Hematopoietic multipotent progenitor cell (in vitro differentiated cells): ENCODE results near the gene ABLIM3. TPM values are rescaled to one million over a fixed set of nuclear protein-coding genes. Genes with fewer than 3 reads are reported as not detected.
A peak's percentile ranks its signal among the peaks of the same experiment; 100 is the strongest.
"Not testable (repeated sequence)": the region's sequence is repeated elsewhere in the genome, so short reads cannot be mapped to it uniquely, and the experiment has no call there.

Source experiments
- DNase-seq, 3 donors: peaks; one replicate each; pipeline ENCODE4 v3.0.0-alpha.2; 2011 to 2015; ENCODE audit warnings: low read depth in 2 of 3, low spot score in 2 of 3
- total RNA-seq: library from RNA; depleted of rRNA; stranded (reverse); fragments of >200 nt; gene quantifications from one replicate; pipeline ENCODE4 v1.2.3, GENCODE V29; 2012

Gene ABLIM3
- total RNA-seq, 1 donor = 0.27 TPM

DNA sequence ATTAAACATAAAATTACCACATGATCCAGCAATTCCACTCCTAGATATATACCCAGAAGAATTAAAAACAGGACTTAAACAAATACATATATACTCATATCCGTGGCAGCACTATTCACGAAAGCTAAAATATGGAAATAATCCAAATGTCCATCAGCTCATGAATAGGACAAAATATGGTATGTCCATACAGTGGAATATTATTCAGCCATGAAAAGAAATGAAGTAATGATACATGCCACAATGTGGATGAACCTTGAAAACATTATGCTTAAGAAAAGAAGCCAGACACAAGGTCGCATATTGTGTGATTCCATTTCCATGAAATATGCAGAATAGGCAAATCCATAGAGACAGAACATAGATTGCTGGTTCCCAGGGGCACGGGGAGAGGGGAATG, 105.6 kb downstream of the ABLIM3 start:
- DNase-seq = no peak

DNA sequence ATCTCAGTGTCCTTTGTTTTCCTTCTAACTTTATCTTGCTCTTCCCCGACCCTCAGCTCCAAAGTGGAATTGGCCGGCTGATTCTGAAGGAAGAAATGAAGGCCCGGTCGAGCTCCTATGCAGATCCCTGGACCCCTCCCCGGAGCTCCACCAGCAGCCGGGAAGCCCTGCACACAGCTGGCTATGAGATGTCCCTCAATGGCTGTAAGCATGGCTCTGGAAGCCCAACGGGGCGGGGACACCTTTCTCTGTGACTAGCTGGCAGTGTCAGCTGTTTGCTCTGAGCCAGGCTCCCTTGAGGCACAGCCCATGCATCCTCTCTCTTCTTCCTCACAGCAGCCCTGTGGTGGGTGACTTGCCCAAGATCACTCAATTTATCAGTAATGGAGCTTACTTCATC, 106.4 kb downstream of the ABLIM3 start:
- DNase-seq = no peak

DNA sequence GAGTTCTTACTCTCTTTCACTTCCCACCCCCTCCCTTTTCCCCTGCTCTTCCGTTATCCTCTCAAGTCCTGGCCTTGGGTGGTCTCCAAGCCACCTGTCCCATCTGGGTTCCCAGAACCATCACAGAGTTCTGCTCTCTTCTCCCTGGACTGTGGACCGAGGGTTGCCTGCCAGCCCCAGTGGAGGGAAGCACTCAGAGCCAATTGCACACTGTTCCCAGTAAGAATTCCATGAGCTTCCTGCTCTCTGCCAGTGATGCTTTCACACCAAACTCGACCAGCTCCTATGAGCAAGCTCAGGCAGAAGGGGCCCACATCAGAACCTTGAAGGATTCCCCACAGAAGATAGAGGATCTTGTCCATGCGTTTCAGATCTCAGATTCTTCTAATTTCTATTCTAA, 110.3 kb downstream of the ABLIM3 start:
- no peak for DNase-seq

DNA sequence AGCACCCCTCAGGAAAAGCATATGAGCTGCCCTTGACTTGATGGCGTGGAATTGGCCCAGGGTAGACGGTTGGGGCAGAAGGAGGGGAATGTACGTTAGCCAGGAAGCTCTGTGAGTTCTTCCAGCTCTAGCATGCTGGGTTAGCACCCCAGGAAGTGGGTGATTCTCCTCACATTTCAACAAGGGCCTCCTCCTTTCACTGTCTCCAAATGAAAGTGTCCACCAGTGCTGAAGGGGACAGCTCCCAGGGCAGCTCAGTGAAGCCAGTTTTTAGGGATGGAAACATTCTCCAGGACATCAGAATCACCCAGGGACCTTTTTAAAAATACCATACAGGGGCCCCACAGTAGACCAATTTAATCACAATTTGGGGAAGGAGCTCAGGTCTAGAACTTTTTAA, 113.2 kb downstream of the ABLIM3 start:
- peak in 2 of 3 donors; percentile 9 to 36 for DNase-seq

DNA sequence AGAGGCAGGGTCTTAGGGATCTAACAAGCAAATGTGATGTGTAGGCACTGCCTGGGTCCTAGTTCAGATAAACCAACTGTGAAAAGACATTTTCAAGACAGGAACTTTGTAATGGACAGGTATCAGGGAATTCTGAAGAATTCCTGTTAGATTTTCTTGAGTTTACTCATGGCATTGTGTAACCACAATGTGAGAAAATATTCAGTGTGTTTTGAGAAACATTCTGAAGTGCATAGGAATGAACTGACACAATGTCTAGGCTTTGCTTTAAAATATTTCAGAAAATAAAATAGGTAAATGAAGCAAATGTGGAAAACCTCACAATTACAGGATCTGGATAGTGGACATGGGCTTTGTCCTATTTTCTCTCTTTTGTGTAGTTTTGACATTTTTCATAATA, 115.2 kb downstream of the ABLIM3 start:
- no peak for DNase-seq

DNA sequence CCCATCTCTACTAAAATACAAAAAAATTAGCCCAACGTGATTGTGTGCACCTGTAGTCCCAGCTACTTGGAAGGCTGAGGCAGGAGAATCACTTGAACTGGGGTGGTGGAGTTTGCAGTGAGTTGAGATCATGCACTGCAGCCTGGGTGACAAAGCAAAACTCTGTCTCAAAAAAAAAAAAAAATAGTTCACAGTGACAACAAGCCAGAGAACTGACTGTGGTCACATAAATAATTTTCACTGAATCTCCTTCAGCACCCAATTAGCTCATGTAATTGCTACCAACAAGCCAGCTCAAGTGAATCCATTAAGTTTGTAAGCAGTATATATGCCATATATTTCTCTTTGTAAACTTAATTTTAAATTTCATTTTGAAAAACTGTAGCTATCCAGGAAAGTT, 115.8 kb downstream of the ABLIM3 start:
- DNase-seq = peak in 1 of 3 donors; percentile 30

DNA sequence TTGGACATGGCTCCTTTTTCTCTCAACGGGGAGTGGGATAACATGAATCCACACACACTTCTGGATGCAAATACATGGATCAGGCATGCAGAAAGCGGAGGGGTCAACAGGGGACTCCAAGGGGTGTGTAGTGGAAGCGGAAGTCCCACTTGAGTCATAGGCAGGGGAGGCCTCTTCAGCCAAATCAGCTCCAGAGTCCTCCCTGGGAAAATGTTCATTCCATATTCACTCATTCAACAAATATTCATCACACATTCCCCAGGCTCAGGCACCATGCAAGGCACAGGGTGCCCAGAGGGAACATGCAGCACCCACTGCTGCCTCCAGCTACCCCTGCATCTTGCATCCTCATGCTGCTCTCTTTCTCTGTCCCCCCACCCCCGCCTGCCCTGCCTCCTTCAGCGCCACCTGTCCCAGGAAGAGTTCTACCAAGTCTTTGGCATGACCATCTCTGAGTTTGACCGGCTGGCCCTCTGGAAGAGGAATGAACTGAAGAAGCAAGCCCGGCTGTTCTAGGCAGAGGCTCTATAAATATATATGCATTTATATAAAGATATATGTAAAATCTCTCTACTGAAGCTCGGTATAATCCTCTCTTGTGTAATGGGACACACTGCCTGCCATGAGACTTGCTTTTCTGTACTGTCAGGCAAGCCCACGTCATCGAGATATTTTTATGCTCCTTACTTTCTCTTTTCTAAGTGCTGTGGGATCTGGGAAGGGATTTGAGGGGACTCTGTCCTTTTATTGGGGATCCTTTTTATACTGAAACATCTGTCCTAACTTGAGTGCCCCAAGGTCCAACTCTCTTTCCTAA, 116.8 kb downstream of the ABLIM3 start:
- no peak for DNase-seq

DNA sequence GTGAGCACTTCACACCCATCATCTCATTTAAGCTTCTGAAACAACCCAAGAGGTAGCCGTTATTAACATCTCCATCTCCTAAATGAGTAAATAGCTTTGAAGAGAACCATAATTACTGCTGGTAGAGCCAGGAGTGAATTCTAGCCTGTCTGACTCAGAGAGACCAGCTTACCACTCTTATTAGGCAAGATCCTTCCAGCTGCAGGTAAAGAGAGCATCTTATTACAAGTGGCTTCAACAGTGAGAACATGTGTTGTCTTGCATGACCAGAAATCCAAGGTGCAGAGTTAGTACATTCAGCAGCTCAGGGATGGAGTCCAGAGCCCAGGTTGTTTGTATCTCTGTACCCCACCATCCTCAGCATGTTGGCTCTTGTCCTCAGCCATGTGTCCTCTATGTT, 119.5 kb downstream of the ABLIM3 start:
- no peak for DNase-seq

DNA sequence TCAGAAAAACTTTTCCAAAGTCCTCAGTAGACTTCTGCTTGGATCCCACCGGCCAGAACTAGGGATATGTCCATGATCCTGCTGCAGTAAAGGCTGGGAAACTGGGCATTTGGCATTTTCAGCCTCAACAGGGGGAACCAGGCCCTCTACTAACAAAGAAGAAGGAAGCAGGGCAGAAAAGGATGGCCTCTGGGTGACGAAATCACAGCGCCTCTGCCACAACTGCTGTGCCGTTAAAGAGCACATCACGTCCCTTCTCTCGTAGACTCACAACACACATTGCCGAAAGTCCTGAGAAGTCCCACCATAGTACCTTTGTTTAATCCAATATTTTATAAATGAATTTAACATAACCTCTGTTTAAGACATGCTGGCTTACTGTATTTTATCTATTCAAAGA, 120.0 kb downstream of the ABLIM3 start:
- no peak for DNase-seq

DNA sequence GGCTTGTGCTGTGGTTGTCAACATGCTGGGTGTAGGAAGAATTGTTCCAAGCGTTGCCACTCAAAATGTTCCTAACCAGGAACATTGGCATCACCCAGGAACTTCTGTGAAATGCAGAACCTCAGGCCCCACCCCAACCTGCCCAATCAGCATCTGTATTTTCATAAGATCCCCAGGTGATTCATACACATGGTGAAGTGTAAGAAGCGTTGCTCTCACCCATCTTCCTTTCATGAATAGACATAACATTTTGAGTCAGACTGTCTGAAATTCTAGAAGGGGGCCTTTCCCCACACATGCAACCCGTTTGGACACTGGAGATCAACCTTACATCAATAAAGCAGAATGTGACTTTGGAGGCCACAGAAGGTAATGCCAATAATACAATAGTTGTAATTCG, 121.0 kb downstream of the ABLIM3 start:
- no peak for DNase-seq

DNA sequence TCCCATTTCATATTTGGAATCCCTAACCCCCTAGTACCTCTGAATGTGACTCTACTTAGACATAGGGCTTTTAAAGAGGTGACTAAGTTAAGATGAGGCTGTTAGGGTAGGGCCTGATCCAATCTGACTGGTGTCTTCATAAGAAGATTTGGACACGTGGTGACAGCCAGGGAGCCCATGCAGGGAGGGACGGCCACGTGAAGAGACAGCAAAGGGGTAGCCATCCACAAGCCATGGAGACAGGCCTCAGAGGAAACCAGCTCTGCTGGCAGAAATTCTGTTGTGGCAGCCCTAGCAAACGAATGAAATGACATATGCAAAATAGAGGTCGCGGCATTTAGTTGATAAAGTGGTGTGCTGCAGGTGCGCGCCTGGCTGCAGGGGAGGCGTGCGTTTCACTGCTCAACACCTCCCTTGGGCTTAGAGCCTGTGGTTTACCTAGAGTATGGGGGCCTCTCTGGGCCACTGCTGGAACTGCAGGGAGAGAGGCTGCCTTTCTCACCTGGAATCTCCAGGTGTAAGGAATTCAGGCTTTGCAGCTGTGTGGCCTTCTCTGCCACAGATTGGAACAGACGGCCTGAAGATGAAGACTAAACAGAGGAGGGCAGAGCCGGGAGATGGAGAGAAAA, 123.3 kb downstream of the ABLIM3 start:
- DNase-seq = peak in 1 of 3 donors; percentile 41

DNA sequence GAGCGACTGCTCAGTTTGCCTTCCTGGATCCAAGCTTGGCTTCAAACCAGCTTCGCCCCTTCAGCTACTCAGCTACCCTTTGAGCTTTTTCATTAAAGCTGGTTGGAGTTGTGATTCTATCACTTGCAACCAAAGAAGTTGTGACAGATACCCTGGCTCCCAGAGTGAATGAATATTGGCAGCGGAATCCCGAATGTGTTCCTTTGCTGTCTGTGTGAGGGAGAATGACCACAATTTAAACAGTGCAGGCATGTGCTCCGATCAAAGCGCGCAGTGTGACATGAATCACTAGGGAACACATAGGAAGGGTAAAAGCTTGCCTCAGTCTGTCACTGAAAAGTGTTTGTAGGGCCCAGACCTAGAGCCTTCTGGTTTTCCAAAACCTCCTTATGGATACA, 123.8 kb downstream of the ABLIM3 start:
- no peak for DNase-seq

DNA sequence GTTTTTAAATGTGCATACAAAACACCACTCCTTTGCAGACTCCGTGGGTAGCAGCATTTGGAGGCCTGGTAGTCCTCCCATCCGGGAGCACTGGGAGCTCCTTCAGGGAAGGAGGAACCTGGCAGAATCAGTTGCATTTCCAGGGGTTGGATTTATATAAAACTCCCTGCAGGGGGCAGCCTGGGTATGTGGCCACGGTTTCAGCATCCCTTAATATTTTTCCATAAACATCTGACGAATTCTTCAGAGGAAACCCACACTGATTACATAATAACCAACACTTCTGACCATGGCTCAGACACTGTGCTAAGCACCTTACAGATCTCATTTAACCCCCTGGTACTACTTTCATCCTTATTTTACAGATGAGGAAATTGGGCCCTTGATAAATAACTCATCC, 124.3 kb downstream of the ABLIM3 start:
- peak in 2 of 3 donors; percentile 24 to 43 for DNase-seq

DNA sequence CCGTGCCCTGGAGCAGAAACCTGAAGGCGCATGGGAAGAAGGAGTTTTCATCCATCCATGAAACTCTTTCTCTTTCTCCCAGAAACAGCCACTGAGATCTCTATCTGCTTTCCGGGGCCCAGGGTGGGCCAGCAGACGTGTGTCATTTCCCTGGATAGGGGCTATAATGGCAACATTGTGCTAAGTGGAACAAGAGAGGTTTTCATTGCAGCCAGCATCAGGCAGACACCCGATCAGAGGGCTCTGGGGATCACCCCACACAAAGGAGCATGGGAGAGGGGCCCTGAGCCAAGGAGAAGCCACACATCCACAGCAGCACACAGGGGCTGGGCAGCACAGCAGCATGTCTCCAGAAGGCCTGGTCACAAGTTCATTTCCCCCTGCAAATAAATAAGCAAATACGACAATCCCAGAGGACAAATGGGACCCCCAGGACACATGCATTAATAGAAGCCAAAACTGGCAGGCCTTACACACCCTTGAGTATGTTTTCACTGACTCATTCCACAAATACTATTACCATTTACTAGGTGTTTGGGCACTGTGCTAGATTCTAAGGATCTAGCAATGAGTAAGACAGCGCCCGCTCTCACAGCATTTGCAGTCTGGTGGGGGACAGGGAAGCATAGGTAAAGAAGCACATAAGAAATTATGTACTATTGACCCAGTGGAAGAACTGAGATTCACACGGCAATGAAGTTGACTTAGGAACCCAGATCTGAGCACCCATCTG, 126.1 kb downstream of the ABLIM3 start:
- DNase-seq = no peak

DNA sequence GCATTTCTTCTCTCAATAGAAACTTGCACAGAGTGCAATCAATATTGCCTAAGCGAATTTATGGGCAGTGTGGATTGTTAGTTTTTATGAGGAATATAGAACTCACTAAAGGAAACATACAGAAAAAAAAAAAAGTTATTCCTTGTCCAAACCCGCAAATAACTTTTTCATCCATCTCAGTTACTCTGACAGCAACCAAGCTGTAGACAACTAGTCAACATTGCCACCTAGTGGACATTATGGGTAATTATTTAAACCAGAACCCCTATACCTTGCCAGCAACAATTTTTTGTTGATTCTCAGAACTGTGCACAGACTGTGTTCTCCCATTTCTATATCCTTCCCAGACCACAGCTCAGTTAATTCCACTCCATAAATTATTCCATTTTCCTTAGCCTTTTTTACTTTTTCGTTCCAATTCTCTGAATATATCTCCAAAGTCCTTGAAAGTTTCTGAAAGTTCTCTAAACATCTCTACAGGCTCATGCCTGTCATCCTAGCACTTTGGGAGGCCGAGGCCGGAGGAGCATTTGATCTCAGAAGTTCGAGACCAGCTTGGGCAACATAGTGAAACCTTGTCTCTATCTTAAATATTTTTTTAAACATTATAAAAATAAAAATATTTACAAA, 127.8 kb downstream of the ABLIM3 start:
- DNase-seq = peak in 2 of 3 donors; percentile 42 to 74

DNA sequence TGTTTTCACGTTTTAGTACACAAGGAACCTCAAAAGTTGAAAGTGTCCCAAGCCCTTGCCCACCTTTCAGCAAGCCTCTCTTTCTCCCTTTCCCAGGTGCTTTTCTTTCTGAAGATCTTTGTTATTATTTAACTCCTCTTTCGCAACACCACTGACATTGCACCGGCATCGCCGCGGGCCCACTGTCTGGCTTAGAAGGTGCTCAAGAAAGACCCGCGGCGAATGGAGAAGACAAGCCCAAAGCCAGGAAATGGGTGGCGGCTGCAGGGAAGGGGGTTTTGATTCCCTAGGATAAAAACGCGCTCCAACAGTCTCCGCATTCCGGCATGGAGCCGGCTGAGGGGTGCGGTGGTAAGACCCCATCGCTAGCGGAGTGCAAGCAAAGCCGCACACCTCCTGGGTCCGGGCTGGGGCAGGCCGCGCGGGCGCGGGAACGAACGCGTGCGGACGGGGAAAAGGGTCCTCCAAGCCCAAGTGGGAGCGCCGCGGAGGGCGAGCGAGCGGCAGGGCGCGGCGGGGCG, 130.0 kb downstream of the ABLIM3 start:
- DNase-seq = peak in 1 of 3 donors; percentile 17

DNA sequence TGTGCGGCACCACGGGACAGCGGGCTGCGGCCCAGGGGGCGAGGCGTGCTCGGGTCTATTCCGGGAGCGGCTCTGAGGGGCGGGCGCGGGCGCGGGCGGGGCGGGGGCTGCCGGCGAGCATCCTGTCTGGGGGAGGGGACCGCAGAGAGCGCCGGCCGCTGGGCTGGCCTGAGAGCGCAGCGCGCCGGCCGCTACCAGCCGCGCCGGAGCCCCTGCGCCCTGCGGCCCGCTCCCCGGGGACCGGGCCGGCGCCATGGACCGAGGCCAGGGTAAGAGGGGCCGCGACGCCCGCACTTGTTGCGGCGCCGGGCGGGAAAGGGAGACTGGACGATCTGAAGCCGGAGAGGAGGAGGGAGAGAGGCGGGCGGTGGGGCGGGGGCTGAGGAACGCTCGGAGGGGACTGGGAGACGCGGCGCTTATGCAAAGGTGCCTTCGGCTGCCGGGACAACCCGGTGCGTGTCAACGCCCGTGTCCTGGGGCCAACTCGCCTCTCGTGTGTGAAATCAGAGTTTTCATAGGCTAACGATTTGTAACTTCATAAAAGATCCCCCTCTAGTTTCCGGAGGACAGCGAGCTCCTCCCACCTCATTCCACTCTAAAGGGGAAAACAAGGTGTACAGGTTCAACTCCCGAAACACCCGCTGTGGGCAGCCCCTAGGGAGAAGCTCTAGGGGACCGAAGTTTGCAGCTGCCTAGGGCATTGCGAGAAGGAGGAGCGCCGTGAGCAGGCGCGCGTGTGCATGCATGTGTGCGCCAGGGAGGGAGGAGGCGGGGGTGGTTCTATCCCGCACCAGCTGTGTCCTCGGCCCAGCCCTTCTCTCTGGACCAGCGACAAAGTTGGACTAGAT, 130.6 kb downstream of the ABLIM3 start, which contains the start of gene AFAP1L1:
Gene AFAP1L1 (plus strand): TSS at position 144 of the 848 bp plus-strand sequence. CDS start 110 bp downstream, at position 254.
- DNase-seq = peak in 2 of 3 donors; percentile 34 to 50

DNA sequence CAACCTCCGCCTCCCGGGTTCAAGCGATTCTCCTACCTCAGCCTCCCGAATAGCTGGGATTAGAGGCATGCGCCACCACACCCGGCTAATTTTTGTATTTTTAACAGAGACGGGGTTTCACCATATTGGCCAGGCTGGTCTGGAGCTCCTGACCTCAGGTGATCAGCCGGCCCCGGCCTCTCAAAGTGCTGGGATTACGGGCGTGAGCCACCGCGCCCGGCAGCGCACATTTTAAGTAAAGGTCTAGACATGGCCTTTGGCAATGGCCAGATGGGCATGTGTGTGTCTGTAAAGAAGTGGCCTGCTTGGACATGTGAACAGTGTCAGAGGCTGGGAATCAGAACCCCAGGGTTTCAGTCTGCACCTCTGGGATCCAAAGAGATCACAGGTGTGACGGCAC, 131.5 kb downstream of the ABLIM3 start:
- not testable (repeated sequence) for DNase-seq

DNA sequence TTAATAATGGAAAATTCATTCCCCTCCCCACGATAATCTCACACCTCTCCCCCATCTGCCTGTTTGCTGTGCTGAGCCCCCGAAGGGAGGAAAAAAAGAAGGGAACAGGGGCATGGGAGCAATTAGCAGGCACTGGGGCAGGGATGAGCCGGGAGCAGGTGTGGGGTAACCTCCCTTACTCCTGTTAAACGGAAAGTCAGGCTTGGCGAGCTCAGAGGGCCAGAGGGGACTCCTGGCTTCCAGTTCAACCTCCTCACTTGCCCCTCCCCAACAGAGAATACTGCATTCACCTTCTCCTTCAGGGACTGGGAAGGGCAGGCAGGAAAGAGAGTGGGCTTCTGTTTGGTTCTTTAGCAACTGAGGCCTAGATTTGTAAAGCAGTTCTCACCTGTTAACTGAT, 131.9 kb downstream of the ABLIM3 start:
- DNase-seq = no peak

DNA sequence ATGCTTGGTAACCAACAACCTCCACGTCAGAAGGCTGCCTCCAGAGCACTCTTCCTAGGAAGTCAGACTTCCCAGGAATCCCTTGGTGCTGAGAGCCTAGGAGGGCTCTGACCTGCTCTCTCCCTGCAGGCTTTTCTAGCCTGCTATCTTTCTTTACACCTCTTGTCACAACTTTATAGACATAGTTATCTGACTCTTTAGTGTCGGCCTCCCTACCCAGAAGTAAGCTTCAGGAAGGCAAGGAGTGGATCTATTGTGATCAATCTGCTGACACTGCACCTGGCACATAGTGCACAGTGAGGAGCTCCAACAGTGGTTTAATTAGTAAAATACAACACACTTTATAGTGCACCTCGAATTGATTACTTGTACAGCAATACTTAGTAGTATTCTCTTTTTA, 132.7 kb downstream of the ABLIM3 start:
- no peak for DNase-seq
